Measurements from ENCODE around the gene RPL29. TPM values are rescaled to one million over a fixed set of nuclear protein-coding genes. Genes with fewer than 3 reads are reported as not detected.

RPL29 gene
- total RNA-seq, 4 donors from 2014 or later, result 1,191 to 2,826 (median 1,725) TPM

DNA sequence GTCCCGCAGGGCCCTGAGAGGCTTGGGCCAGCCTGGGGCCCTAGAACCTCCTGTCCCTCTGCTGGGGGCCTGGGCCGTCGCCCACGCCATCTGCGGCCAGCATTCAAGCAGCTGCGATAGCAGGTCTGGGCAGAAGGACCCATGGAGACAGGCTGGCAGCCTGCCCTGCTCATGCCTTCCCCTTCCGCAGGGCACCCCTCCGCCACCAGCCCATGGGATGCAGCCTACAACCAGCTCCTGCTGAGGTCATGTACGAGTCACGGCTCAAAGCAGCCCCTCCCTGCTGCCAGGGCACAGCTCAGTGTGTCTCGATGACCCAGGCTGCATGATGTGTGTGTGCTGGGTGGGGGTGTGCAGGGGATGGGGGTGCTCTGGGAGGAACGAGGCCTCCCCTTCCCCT lies 32.9 kb upstream of the RPL29 start:
- H3K27ac ChIP-seq, result no peak overlapping the region

DNA sequence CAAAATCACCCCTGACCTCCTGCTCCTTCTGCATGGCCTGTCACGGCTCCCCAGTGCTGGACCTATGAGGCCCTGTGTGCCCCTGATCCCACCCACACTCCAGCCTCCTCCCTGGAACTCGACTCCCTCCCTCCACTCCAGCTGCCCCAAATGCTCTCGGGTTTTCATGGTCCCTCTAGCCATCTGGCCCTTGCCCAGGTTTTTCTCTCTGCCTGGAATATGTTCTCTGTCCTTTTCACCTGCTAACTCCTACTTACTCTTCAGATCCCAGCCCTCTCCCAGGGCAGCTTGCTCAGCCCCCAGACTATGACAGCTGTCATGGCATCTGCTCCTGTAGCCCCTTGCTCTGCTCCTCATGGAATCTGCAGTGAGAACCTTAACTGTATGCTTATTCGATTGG lies 30.3 kb upstream of the RPL29 start:
- DNase-seq, result no peak
- H3K36me3 ChIP-seq, result no peaks in the 10 kb centered on the region
- intact Hi-C loops (cut with DNase I), result no loop called here
- no peak overlapping the region for H3K27ac ChIP-seq
- H3K4me1 ChIP-seq, result peaks cover 3 to 66% (median 35%) of the 10 kb centered on the region in 3 donors
- no peaks in the 10 kb centered on the region for H3K9me3 ChIP-seq
- no peak for TF ChIP-seq POLR2A (IDR thresholded peaks at IDR 0.05)
- TF ChIP-seq, protein P1, sequence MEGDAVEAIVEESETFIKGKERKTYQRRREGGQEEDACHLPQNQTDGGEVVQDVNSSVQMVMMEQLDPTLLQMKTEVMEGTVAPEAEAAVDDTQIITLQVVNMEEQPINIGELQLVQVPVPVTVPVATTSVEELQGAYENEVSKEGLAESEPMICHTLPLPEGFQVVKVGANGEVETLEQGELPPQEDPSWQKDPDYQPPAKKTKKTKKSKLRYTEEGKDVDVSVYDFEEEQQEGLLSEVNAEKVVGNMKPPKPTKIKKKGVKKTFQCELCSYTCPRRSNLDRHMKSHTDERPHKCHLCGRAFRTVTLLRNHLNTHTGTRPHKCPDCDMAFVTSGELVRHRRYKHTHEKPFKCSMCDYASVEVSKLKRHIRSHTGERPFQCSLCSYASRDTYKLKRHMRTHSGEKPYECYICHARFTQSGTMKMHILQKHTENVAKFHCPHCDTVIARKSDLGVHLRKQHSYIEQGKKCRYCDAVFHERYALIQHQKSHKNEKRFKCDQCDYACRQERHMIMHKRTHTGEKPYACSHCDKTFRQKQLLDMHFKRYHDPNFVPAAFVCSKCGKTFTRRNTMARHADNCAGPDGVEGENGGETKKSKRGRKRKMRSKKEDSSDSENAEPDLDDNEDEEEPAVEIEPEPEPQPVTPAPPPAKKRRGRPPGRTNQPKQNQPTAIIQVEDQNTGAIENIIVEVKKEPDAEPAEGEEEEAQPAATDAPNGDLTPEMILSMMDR (IDR thresholded peaks at IDR 0.05), result no peak
- no peak overlapping the region for H3K4me3 ChIP-seq
- WGBS, 2 donors, result 53 to 63% methylated on average over 4 of the region's 4 CpGs
- H3K27me3 ChIP-seq, result no peaks in the 10 kb centered on the region

More for the DNA sequence above, 32.9 kb upstream of the RPL29 start:
- 53% methylated on average over 8 of the region's 12 CpGs; no CpG with 5 or more reads in 1 of the 2 donors for WGBS, 2 donors
- no peak overlapping the region for H3K4me3 ChIP-seq
- H3K9me3 ChIP-seq, result no peaks in the 10 kb centered on the region
- DNase-seq, result no peak
- no peaks in the 10 kb centered on the region for H3K27me3 ChIP-seq
- intact Hi-C loops (cut with DNase I), result no loop called here
- no peaks in the 10 kb centered on the region for H3K36me3 ChIP-seq
- TF ChIP-seq, protein P1 (IDR thresholded peaks at IDR 0.05), result no peak
- TF ChIP-seq POLR2A (IDR thresholded peaks at IDR 0.05), result no peak
- peaks cover 5 to 67% (median 37%) of the 10 kb centered on the region in 3 donors for H3K4me1 ChIP-seq

DNA sequence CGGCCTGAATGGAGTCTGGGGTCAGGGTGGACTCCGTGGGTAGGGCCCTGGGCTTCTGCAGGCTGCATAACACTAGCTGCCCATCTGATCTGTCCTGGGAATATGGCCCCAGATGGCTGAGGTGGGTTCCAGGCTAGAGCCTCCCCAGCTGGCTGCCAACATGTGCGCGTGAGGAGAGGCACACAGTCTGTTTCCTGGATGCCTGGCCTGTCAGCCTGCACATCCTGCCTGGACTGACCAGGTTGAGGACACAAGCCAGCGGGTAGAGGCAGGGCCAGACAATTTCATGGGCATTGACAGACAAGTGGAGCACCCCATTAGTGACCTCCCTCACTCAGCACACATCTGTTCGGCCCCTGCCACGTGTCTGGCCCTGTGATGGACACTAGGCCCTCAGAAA lies 29.8 kb upstream of the RPL29 start:
- no peaks in the 10 kb centered on the region for H3K36me3 ChIP-seq
- WGBS, 2 donors, result 63 to 66% methylated on average over 2 to 3 of the region's 7 CpGs
- H3K27ac ChIP-seq, result no peak overlapping the region
- intact Hi-C loops (cut with DNase I), result no loop called here
- no peaks in the 10 kb centered on the region for H3K27me3 ChIP-seq
- TF ChIP-seq POLR2A (IDR thresholded peaks at IDR 0.05), result no peak
- TF ChIP-seq, protein P1 (IDR thresholded peaks at IDR 0.05), result no peak
- H3K9me3 ChIP-seq, result no peaks in the 10 kb centered on the region
- no peak overlapping the region for H3K4me3 ChIP-seq
- peaks cover 0 to 66% (median 33%) of the 10 kb centered on the region in 3 donors for H3K4me1 ChIP-seq
- DNase-seq, result no peak

DNA sequence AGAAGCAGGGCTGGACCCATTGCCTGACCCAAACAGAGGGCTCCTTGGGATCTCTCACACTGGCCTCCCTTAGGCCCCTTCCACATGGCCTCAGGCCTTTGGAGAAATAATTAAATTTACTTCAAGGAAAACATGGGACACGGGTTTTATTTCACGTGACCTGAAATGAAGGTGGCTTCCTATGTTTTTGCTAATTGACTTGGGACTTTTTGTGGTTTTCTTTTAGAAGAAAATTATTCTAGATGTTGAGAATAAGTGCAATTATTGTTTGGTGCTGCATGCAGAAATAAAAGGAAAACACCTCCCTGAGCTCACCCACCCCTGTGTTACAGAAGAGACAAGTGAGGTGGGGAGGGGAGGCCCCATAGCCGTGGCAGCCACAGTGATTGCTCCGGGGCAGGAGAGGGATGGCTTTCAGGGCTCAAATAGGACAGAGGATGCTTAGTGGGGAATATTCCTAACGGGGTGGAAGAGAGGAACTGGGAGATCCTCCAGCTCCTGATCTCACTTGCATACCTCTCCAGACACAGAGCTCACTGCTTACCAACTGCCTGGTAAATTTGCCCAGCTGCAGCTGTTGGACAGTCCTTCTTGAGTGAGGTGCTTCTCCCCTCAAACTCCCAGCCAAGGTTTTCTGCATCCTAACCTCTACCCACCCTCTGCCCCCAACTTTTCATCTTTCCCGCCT lies 29.2 kb upstream of the RPL29 start:
- Histone ChIP-seq H3K4me1 (peaks cover 0 to 66% (median 28%) of the 10 kb centered on the region in 3 donors), H3K27me3 (no peaks in the 10 kb centered on the region), H3K4me3 (no peak overlapping the region), H3K36me3 (no peaks in the 10 kb centered on the region), H3K9me3 (no peaks in the 10 kb centered on the region), H3K27ac (no peak overlapping the region)
- no peak for TF ChIP-seq POLR2A (IDR thresholded peaks at IDR 0.05)
- TF ChIP-seq, protein P1 (IDR thresholded peaks at IDR 0.05), result no peak
- WGBS, 2 donors, result 64 to 66% methylated on average over 5 to 6 of the region's 6 CpGs
- no peak for DNase-seq
- intact Hi-C loops (cut with DNase I), result no loop called here

DNA sequence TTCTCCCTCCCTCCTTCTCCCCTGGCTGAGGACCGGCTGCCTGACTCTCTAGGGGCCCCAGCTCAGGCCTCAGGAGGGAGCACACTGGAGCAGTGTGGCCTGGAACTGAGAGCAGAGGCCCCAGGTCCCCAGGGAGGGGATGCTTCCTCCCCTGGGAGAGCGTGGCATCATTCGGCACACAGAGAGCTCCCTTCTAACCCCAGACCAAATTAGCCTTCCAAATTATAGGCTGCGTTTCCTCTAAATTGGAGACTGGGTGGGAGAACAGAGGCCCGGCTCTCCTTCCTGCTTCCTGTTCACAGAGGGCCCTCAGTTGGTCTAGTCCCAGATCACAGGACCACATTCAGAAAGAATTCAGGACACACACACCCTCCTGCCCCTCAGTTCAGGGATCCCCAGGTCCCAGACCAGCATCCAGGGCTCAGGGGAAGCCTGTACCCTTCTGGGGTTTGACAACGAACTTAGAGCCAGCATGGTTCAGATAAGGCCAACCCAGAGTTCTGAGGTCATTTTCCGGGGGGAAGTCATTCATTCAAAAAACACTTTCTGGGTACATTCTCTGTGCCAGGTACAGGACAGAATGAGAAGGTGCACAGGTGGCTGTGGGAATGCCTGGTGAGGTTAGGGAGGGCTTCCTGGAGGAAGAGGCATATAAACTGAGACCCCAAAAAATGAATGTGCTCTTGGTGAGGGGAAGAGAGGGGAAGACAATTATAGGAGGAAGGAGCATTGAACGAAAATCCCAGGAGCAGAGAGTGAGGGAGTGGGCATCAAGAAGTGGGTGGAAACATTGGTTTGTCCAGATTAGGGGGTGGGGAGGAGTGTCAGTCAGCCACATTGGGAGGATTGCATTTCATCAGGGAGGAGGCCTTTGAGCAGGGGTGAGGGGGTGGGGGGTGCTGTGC lies 28.4 kb upstream of the RPL29 start:
- H3K27ac ChIP-seq, result peak overlapping the region in 3 of 4 donors; percentile 3 to 85 (median 21)
- 55 to 81% methylated on average over 2 to 3 of the region's 8 CpGs for WGBS, 2 donors
- H3K4me1 ChIP-seq, result peaks cover 0 to 65% (median 24%) of the 10 kb centered on the region in 3 donors
- intact Hi-C loops (cut with DNase I), result no loop called here
- TF ChIP-seq, protein P1 (IDR thresholded peaks at IDR 0.05), result no peak
- TF ChIP-seq POLR2A (IDR thresholded peaks at IDR 0.05), result no peak
- H3K4me3 ChIP-seq, result no peak overlapping the region
- no peaks in the 10 kb centered on the region for H3K36me3 ChIP-seq
- no peaks in the 10 kb centered on the region for H3K9me3 ChIP-seq
- no peak for DNase-seq
- no peaks in the 10 kb centered on the region for H3K27me3 ChIP-seq

Data from esophagus squamous epithelium (tissue), 5 donors.